GM23248 (cell line): Measurements from ENCODE around the gene NPTN.

Experiments
- EZH2 ChIP-seq: fragments of 200-600 bp; sonication (generic); IDR thresholded peaks from 2 replicates; pipeline ENCODE4 v1.6.1; 2018; ENCODE audit warnings: antibody characterized with exemption, mild to moderate bottlenecking; ENCODE audit not compliant: insufficient read depth, poor library complexity, severe bottlenecking
- EZH2phosphoT487 ChIP-seq: fragments of 200-600 bp; sonication (generic); IDR thresholded peaks from 2 replicates; pipeline ENCODE4 v1.6.1; 2018; ENCODE audit warnings: antibody characterized with exemption, moderate library complexity, mild to moderate bottlenecking, low read depth; ENCODE audit not compliant: insufficient read depth

DNA sequence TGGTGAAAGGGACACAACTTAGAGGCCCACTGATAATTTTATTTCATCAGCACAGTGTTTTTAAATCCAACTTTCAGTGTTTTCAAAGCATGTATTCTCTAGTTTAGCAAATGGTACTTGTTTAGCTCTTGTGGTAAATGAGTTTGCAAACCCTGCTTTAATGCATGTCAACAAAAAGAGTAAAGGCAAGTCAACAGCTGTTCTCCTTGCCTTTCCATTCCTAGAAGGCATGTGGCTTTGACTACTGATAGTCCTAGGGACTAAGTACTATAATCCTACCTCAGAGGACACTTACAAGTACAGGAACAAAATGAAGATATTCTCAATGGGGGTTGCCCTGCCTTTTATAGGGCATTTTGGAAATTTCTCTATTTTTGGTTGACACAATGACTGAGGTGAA, 13.1 kb downstream of the NPTN start:
- no peak for TF ChIP-seq EZH2
- no peak for TF ChIP-seq EZH2phosphoT487
